GM18505 (cell line): ENCODE data around the gene RACK1.

Experiments
- ATAC-seq: cut with Tn5 transposase; IDR thresholded peaks from one replicate; pipeline ENCODE4 v1.9.1; 2021; ENCODE audit not compliant: unreplicated experiment
- POLR2A ChIP-seq: IDR thresholded peaks from 4 replicates; pipeline ENCODE4 v1.6.1; 2011; ENCODE audit warnings: borderline replicate concordance; ENCODE audit not compliant: insufficient read depth, insufficient read length; ENCODE audit errors: extremely low read depth

RACK1 gene

DNA sequence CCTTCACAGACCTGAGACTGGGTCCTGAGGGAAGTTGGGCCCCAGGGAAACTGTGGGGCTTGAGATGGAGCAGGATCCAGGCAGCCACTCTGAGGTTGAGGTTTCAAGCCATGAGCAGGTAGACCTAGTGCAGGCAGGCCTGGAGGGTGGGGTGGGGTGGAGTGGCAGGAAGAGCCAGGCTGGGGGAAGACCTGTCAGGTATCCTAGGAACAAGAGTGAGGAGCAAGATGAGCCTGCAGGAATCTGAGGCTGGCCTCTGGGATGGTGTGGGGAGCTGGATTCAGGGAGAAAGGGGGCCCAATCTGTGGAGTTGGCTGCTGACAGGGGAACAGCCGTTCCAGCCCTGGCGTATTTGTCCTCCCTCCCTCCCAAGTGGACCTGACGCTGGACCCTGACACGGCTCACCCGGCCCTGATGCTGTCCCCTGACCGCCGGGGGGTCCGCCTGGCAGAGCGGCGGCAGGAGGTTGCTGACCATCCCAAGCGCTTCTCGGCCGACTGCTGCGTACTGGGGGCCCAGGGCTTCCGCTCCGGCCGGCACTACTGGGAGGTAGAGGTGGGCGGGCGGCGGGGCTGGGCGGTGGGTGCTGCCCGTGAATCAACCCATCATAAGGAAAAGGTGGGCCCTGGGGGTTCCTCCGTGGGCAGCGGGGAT, 9.8 kb downstream of the RACK1 start:
- ATAC-seq: no peak
- peak; percentile 12 for TF ChIP-seq POLR2A

DNA sequence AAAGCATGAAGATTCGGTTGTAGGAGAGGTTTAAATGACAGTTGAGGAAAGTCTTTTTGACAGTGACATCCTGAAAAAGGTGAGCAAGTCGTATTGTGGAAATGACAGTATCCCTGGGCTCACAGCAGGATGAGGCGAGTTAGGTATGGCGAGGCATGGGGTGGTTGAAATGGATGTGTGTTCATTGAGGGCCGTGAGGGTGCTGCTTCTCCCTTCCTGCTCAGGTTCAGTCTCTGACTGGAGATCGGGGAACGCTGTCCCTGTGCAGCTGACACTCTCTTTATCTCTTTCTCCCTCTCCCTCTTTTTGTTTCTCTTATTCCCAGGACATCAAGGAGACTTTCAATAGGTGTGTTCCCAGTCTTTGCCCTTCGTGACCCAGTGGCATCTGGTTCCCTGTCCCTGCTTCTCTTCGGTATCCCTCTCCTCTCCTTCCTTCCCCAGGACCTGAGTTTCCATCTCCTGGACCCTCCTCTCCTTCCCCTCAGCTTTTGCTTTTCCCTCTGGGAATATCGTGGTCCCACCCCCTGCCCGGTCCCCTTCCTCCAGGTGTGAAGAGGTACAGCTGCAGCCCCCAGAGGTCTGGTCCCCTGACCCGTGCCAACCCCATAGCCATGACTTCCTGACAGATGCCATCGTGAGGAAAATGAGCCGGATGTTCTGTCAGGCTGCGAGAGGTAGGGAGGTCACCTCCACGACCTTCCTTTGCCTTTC, 10.5 kb downstream of the RACK1 start:
- TF ChIP-seq POLR2A: peak; percentile 3
- no peak for ATAC-seq

DNA sequence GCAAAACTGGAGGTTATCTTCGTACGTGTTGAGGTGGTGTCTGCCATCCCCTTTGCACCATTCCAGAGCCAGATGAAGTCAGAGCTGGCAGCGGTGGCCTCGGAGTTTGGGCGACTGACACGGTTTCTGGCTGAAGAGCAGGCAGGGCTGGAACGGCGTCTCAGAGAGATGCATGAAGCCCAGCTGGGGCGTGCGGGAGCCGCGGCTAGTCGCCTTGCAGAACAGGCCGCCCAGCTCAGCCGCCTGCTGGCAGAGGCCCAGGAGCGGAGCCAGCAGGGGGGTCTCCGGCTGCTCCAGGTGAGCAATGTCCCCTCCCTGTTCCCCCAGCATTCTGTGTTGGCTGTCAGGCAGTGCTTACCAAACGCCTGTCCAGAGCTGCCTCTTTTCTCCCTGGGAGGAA, 11.1 kb downstream of the RACK1 start:
- no peak for ATAC-seq
- peak; percentile 8 for TF ChIP-seq POLR2A

GRCh38 chr5:181231432-181231831, 12.3 kb downstream of the RACK1 start:
- no peak for TF ChIP-seq POLR2A

DNA sequence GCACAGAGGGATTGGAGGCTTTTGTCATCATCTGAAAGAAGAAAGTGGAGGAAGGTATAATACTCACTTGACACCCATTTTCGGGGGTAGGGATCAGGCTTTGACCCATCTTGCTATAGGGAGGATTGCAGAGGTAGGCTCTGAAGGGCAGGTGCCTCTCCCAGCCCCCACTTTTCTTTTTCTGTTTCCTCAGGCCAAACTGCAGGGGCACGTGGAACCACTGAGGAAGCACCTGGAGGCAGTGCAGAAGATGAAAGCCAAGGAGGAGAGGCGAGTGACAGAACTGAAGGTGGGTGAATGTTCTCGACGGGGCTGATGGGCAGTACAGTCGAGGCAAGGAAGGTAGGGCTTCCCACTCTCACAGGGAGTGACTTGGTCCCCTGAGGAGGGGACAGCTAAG, 13.2 kb downstream of the RACK1 start:
- ATAC-seq: no peak
- no peak for TF ChIP-seq POLR2A

More at GRCh38 chr5:181231432-181231831, 12.3 kb downstream of the RACK1 start:
- ATAC-seq: no peak

DNA sequence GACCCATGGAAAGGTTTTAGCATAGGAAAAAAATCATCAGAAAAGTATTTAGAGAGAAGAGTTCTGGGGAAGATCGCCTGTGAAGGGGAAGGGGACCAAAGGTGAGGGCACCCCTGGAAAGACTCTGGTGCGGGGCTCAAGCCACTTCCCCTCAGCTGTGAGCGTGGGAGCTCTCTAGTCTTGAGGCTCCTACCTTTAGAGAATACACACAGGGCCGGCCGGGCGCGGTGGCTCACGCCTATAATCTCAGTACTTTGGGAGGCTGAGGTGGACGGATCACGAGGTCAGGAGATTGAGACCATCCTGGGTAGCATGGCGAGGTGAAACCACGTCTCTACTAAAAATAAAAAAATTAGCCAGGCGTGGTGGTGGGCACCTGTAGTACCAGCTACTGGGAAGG, 13.7 kb downstream of the RACK1 start:
- ATAC-seq: no peak
- TF ChIP-seq POLR2A: no peak

DNA sequence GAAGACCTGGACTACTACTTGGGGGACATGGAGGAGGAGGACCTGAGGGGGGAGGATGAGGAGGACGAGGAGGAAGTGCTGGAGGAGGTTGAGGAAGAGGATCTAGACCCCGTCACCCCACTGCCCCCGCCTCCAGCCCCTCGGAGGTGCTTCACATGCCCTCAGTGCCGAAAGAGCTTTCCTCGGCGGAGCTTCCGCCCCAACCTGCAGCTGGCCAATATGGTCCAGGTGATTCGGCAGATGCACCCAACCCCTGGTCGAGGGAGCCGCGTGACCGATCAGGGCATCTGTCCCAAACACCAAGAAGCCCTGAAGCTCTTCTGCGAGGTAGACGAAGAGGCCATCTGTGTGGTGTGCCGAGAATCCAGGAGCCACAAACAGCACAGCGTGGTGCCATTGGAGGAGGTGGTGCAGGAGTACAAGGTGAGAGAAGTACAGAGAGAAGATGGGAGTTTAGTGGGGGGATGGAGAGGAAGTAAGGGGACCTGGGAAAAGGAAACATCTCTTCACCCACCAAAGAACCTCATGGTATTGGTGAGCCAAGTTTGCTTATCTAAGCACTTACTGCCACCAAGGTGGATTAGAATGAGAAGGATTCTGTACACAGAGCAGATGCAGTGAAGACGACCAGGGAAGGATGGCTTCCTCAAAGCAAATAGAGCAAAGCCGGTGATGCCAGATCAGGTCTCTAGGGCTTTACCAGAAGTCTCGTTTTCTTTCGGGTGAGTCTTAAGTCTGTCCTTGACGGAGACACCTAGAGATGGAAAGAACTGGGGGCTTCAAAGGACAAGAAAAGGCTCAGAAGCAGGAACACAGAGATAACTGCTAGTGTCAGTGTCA, 19.1 kb downstream of the RACK1 start:
- ATAC-seq: no peak
- TF ChIP-seq POLR2A: no peak

GRCh38 chr5:181223729-181224389, 19.8 kb downstream of the RACK1 start:
- TF ChIP-seq POLR2A: no peak
- ATAC-seq: no peak

DNA sequence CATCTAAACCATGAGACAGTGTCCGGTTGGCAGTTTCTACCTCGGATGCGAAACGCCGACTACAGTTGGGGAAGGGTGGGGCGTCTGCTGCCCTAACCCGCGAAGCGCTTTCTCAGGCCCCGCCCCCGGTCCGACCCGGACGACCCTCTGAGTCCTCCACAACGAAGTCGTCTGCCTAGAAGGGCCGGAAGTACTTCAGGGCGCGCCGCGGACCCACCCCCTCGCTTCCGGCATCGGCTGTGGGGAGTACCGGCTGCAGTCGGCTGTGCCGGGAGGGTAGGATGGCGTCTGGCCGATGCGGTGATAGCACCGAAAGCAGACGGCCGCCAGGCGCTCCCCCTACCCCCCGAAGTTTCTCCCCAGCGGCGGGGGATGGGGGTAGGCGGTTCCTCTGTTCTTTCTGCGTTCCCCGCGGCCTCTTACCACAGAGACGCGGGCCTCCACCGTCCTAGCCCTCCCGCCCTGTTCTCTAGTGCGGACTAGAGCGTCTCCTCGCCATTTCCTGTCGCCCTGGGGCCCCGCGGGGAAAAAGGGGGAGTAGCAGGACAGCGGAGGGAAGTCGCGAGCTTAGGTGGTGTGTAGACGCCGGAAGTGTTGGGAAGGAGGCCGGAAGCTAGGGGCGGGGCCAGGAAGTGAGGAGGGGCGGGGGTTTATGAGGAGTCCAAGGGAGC, 20.5 kb downstream of the RACK1 start, which contains the start of gene TRIM41:
TSS of gene TRIM41 (plus strand) at position 224 of the 671 bp plus-strand sequence. CDS start 719 bp downstream, outside the sequence.
- peak; percentile 96 for TF ChIP-seq POLR2A
- peak; percentile 66 for ATAC-seq

DNA sequence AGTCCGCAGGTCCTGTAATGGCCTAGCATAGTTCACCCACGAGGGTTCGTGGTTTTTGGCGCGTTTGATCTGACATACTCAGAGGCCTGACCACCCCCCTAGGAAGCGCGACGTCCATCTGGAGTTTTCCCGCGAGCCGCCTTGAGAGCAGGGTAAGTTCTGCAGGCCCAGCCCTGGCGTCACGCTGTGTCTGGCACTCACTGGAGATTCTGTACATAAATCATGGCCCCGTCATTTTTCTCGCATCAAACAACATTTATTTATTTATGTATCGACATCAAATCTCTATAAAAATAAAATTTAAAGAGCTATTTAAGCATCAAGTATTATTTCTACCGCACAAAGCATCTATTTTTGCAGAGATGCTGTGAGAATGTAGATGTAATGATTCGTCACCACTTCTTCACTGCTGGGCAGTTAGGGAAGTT, 21.1 kb downstream of the RACK1 start:
- peak; percentile 1 for ATAC-seq
- TF ChIP-seq POLR2A: no peak

- TF ChIP-seq POLR2A: peak; percentile 47
- peak; percentile 21 for ATAC-seq
Measured at GRCh38 chr5:181221792-181222629, 21.7 kb downstream of the RACK1 start.
